AG09309 (cell line): Measurements from ENCODE around the gene BCL2L15.

ENCODE experiments used
- DNase-seq: peaks from one replicate; pipeline ENCODE4 v3.0.0-alpha.2; 2010; ENCODE audit warnings: low read depth
- H3K4me3 ChIP-seq: 2 replicates; pipeline ENCODE4 v1.5.1; 2011; ENCODE audit warnings: mild to moderate bottlenecking, low read depth, low read length, moderate library complexity; ENCODE audit not compliant: control insufficient read depth
- CTCF ChIP-seq: IDR thresholded peaks from 2 replicates; pipeline ENCODE4 v1.5.1; 2011; ENCODE audit warnings: mild to moderate bottlenecking, low read depth, low read length, inconsistent platforms; ENCODE audit not compliant: insufficient read depth, control insufficient read depth; ENCODE audit errors: missing control alignments

Gene BCL2L15

GRCh38 chr1:113918243-113918642 is 30.9 kb upstream of the BCL2L15 start:
- H3K4me3 ChIP-seq: no peak overlapping the region
- TF ChIP-seq CTCF: no peak
- no peak for DNase-seq

- TF ChIP-seq CTCF: no peak
- no peak overlapping the region for H3K4me3 ChIP-seq
- DNase-seq: no peak
These were observed 30.2 kb upstream of the BCL2L15 start for GRCh38 chr1:113917400-113918082.

- no peak for TF ChIP-seq CTCF
These were observed 29.6 kb upstream of the BCL2L15 start for GRCh38 chr1:113916974-113917373.

GRCh38 chr1:113913887-113914664 is 26.7 kb upstream of the BCL2L15 start:
- H3K4me3 ChIP-seq: no peak overlapping the region
- no peak for DNase-seq
- no peak for TF ChIP-seq CTCF

More at GRCh38 chr1:113916974-113917373, 29.6 kb upstream of the BCL2L15 start:
- no peak for DNase-seq
- no peak overlapping the region for H3K4me3 ChIP-seq

- no peak overlapping the region for H3K4me3 ChIP-seq
- TF ChIP-seq CTCF: no peak
- no peak for DNase-seq
These were observed 25.9 kb upstream of the BCL2L15 start for GRCh38 chr1:113913312-113913668.

- H3K4me3 ChIP-seq: no peak overlapping the region
- TF ChIP-seq CTCF: no peak
- no peak for DNase-seq
These were observed 25.4 kb upstream of the BCL2L15 start for GRCh38 chr1:113912594-113913311.
